A673 (cell line): ENCODE data around the gene VTN.

Source experiments
- CTCF ChIP-seq: fragments of 300-800, 200-600 bp; sonication (generic); conservative IDR thresholded peaks from 2 replicates; pipeline ENCODE4 v1.5.1; 2017; ENCODE audit warnings: low read depth, mild to moderate bottlenecking, antibody characterized with exemption, low read length, moderate library complexity, mixed read lengths
- EZH2 ChIP-seq: fragments of 200-600 bp; sonication (generic); IDR thresholded peaks from 2 replicates; pipeline ENCODE4 v1.6.1; 2017; ENCODE audit warnings: borderline replicate concordance, low read depth, mild to moderate bottlenecking, mixed read lengths, antibody characterized with exemption, low read length; ENCODE audit not compliant: poor library complexity, severe bottlenecking

GRCh38 chr17:28346746-28347246 lies 23.3 kb downstream of the VTN start:
- TF ChIP-seq CTCF, result no peak
- no peak for TF ChIP-seq EZH2
